AG04450 (cell line): Measurements from ENCODE around the gene ZNF493. TPM values are rescaled to one million over a fixed set of nuclear protein-coding genes. Genes with fewer than 3 reads are reported as not detected.

Experiments used
- CTCF ChIA-PET: fragments of 300-600, 350-600 bp; formaldehyde crosslinking; extraction: SDS; loops from one replicate; lab custom pipeline; 2022; ENCODE audit warnings: antibody characterized with exemption, inconsistent platforms; lab: Charles Lee
- POLR2A ChIA-PET: fragments of 350-600 bp; formaldehyde crosslinking; extraction: SDS; loops from one replicate; lab custom pipeline; 2021; ENCODE audit warnings: antibody characterized with exemption, inconsistent platforms; lab: Yijun Ruan, JAX
- DNase-seq: peaks from one replicate; pipeline ENCODE4 v3.0.0-alpha.2; 2011; ENCODE audit warnings: low read depth, low spot score
- H3K27ac ChIP-seq: one replicate; pipeline ENCODE4 v1.5.1; 2012; ENCODE audit warnings: low read depth, low read length, control low read depth
- H3K27me3 ChIP-seq: one replicate; pipeline ENCODE4 v1.6.0; 2012; ENCODE audit warnings: low read length; ENCODE audit not compliant: control insufficient read depth, insufficient read depth
- H3K4me3 ChIP-seq: 2 replicates; pipeline ENCODE4 v1.5.1; 2011; ENCODE audit warnings: mild to moderate bottlenecking, low read depth, low read length, control low read depth
- H3K9me3 ChIP-seq: 2 replicates; pipeline ENCODE4 v1.5.1; 2012; ENCODE audit warnings: low read length; ENCODE audit not compliant: control insufficient read depth, insufficient read depth
- CTCF ChIP-seq: IDR thresholded peaks from 2 replicates; pipeline ENCODE4 v1.5.1; 2011; ENCODE audit warnings: low read depth, low read length, control low read depth, inconsistent platforms
- polyA plus RNA-seq: library from polyadenylated mRNA; depleted of rRNA; stranded (reverse); fragments of >200 nt; gene quantifications from 2 replicates; pipeline ENCODE4 v1.2.3, GENCODE V29; 2011

ZNF493 gene
- polyA plus RNA-seq, 1 experiment = 6.4 TPM

- CTCF ChIA-PET = no interaction called here
- no peak for TF ChIP-seq CTCF
- Histone ChIP-seq H3K9me3 (peaks cover 43% of the 10 kb centered on the region), H3K27me3 (no peaks in the 10 kb centered on the region), H3K27ac (no peak overlapping the region), H3K4me3 (no peak overlapping the region)
- DNase-seq = no peak
- POLR2A ChIA-PET = no interaction called here
Measured at GRCh38 chr19:21460686-21461085, 63.8 kb downstream of the ZNF493 start.

GRCh38 chr19:21462540-21462939 lies 65.6 kb downstream of the ZNF493 start:
- TF ChIP-seq CTCF = no peak
- POLR2A ChIA-PET = no interaction called here
- Histone ChIP-seq H3K27me3 (no peaks in the 10 kb centered on the region), H3K9me3 (peaks cover 57% of the 10 kb centered on the region), H3K27ac (no peak overlapping the region), H3K4me3 (no peak overlapping the region)
- no peak for DNase-seq
- CTCF ChIA-PET = no interaction called here

DNA sequence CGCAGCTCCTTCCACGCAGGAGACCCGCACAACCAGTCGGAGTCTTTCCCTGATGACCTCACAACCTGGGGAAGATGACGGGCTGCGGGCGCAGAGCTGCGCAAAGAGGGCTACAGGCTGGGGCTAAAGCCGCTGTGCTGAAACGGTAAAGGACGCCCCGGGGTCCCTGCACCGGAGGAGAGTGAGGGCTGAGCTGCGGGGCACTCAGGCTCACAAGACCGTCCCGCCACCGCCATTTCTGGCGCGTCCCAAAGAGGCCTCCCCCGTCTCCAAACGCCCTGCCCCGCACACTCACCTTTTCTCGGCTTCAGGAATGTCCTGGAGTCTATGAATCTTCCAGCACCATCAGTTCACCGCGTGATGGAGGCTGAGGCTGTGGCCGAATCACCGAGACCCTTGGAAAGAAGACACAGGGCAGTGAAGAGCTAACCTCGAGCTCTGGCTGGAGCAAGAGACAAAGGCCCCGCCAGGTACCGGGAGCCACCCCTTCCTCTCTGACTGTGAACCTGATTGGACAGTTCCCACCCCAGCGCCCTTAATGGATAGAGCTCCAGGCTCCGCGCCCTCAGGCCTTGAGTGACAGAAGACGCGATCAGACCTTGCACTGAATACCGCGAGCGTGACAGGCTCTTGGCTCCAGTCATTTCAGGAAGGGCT lies 66.6 kb downstream of the ZNF493 start:
- no peak overlapping the region for H3K4me3 ChIP-seq

GRCh38 chr19:21466627-21467026 lies 69.7 kb downstream of the ZNF493 start:
- peaks cover 62% of the 10 kb centered on the region for H3K9me3 ChIP-seq
- CTCF ChIA-PET = no interaction called here
- no peak for DNase-seq
- no peak overlapping the region for H3K4me3 ChIP-seq
- H3K27me3 ChIP-seq = no peaks in the 10 kb centered on the region
- no peak for TF ChIP-seq CTCF
- POLR2A ChIA-PET = no interaction called here
- no peak overlapping the region for H3K27ac ChIP-seq

More for the DNA sequence above, 66.6 kb downstream of the ZNF493 start:
- Histone ChIP-seq H3K27ac (no peak overlapping the region), H3K27me3 (no peaks in the 10 kb centered on the region), H3K9me3 (peaks cover 57% of the 10 kb centered on the region)
- no peak for DNase-seq
- POLR2A ChIA-PET = no interaction called here
- TF ChIP-seq CTCF = no peak
- CTCF ChIA-PET = no interaction called here

DNA sequence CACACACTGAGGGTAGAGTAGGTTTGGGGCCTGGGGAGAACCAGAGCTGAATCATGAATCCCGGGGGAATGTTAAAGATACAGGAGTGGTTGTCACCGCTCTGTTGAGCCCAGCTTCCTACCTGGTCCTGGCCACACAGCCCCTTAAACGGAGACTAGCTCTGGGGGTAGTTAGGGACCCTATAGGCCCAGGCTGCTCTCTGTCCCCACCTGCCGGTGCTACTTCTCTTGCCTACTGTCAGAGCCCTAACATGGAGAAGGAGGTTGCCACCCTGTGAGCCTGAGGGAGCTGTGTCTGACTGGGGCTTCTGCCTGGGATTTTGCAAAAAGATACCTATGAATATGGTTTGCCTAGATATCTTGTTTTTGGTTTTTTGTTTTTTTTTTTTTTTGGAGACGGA lies 71.9 kb downstream of the ZNF493 start:
- CTCF ChIA-PET = no interaction called here
- DNase-seq = no peak
- H3K27ac ChIP-seq = no peak overlapping the region
- peaks cover 60% of the 10 kb centered on the region for H3K9me3 ChIP-seq
- H3K27me3 ChIP-seq = no peaks in the 10 kb centered on the region
- no peak overlapping the region for H3K4me3 ChIP-seq
- TF ChIP-seq CTCF = no peak
- POLR2A ChIA-PET = no interaction called here
